Neutrophil (primary cell): ENCODE results near the gene SEM1.
"Not testable (repeated sequence)": the region's sequence is repeated elsewhere in the genome, so short reads cannot be mapped to it uniquely, and the experiment has no call there.

Experiments used
- H3K27ac ChIP-seq: fragments of 200-600 bp; sonication (generic); 2 replicates; pipeline ENCODE4 v1.5.1; 2016; ENCODE audit warnings: mild to moderate bottlenecking, moderate library complexity
- H3K27me3 ChIP-seq: fragments of 200-600 bp; sonication (generic); 2 replicates; pipeline ENCODE4 v1.6.0; 2016; ENCODE audit warnings: mild to moderate bottlenecking
- H3K36me3 ChIP-seq: fragments of 200-600 bp; sonication (generic); 2 replicates; pipeline ENCODE4 v1.5.1; 2017
- H3K4me1 ChIP-seq, 2 experiments: fragments of 200-600 bp in 1 of 2; sonication (generic) in 1 of 2; 1 replicate in 1 of 2; 2 replicates in 1 of 2; pipeline versions ENCODE4 v1.5.1 to v1.6.1; 2013 to 2016; ENCODE audit warnings: low read depth in 1 of 2, low read length in 1 of 2, mild to moderate bottlenecking in 1 of 2, moderate library complexity in 1 of 2; ENCODE audit not compliant: control insufficient read depth in 1 of 2, insufficient read depth in 1 of 2
- H3K4me3 ChIP-seq, 2 experiments: fragments of 200-600 bp in 1 of 2; sonication (generic) in 1 of 2; 1 replicate in 1 of 2; 2 replicates in 1 of 2; pipeline ENCODE4 v1.5.1; 2013 to 2016; ENCODE audit warnings: low read depth in 1 of 2, low read length in 1 of 2, mild to moderate bottlenecking in 1 of 2, moderate library complexity in 1 of 2
- H3K9me3 ChIP-seq: fragments of 200-600 bp; sonication (generic); 2 replicates; pipeline ENCODE4 v1.5.1; 2016
- TF ChIP-seq, protein P1 (sequence below): fragments of 200-600 bp; sonication (generic); IDR thresholded peaks from 2 replicates; pipeline ENCODE4 v1.5.1; 2016; ENCODE audit warnings: antibody characterized with exemption

Gene SEM1

GRCh38 chr7:96699219-96699871 lies 10.3 kb downstream of the SEM1 start:
- no peak overlapping the region for H3K4me3 ChIP-seq
- H3K36me3 ChIP-seq: peaks cover 1% of the 10 kb centered on the region
- no peaks in the 10 kb centered on the region for H3K4me1 ChIP-seq
- H3K9me3 ChIP-seq: no peaks in the 10 kb centered on the region
- no peaks in the 10 kb centered on the region for H3K27me3 ChIP-seq
- H3K27ac ChIP-seq: no peak overlapping the region
- TF ChIP-seq, protein P1, sequence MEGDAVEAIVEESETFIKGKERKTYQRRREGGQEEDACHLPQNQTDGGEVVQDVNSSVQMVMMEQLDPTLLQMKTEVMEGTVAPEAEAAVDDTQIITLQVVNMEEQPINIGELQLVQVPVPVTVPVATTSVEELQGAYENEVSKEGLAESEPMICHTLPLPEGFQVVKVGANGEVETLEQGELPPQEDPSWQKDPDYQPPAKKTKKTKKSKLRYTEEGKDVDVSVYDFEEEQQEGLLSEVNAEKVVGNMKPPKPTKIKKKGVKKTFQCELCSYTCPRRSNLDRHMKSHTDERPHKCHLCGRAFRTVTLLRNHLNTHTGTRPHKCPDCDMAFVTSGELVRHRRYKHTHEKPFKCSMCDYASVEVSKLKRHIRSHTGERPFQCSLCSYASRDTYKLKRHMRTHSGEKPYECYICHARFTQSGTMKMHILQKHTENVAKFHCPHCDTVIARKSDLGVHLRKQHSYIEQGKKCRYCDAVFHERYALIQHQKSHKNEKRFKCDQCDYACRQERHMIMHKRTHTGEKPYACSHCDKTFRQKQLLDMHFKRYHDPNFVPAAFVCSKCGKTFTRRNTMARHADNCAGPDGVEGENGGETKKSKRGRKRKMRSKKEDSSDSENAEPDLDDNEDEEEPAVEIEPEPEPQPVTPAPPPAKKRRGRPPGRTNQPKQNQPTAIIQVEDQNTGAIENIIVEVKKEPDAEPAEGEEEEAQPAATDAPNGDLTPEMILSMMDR: no peak

DNA sequence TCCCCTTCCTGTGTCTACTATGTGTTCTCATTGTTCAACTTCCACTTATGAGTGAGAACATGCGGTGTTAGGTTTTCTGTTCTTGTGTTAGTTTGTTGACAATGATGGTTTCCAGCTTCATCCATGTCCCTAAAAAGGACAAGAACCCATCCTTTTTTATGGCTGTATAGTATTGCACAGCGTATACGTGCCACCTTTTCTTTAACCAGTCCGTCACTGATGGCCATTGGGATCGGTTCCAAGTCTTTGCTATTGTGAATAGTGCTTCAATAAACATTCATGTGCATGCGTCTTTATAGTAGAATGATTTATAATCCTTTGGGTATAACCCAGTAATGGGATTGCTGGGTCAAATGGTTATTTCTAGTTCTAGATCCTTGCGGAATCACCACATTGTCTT lies 11.2 kb downstream of the SEM1 start:
- H3K27me3 ChIP-seq, H3K27ac ChIP-seq, H3K4me3 ChIP-seq, H3K36me3 ChIP-seq, H3K4me1 ChIP-seq, H3K9me3 ChIP-seq: not testable (repeated sequence)

GRCh38 chr7:96697822-96698221 lies 11.8 kb downstream of the SEM1 start:
- H3K9me3 ChIP-seq: no peaks in the 10 kb centered on the region
- no peak overlapping the region for H3K4me3 ChIP-seq
- H3K27me3 ChIP-seq: no peaks in the 10 kb centered on the region
- TF ChIP-seq, protein P1: no peak
- peaks cover 9% of the 10 kb centered on the region for H3K36me3 ChIP-seq
- no peak overlapping the region for H3K27ac ChIP-seq
- H3K4me1 ChIP-seq: no peaks in the 10 kb centered on the region

GRCh38 chr7:96695581-96695980 lies 14.1 kb downstream of the SEM1 start:
- no peak overlapping the region for H3K27ac ChIP-seq
- H3K4me3 ChIP-seq: no peak overlapping the region
- no peaks in the 10 kb centered on the region for H3K9me3 ChIP-seq
- TF ChIP-seq, protein P1: no peak
- H3K36me3 ChIP-seq: peaks cover 9% of the 10 kb centered on the region
- H3K4me1 ChIP-seq: peaks cover 0 to 3% of the 10 kb centered on the region in 2 experiments
- no peaks in the 10 kb centered on the region for H3K27me3 ChIP-seq

GRCh38 chr7:96694082-96694481 lies 15.6 kb downstream of the SEM1 start:
- TF ChIP-seq, protein P1: no peak
- H3K36me3 ChIP-seq: peaks cover 9% of the 10 kb centered on the region
- H3K27ac ChIP-seq: no peak overlapping the region
- H3K27me3 ChIP-seq: no peaks in the 10 kb centered on the region
- H3K4me3 ChIP-seq: no peak overlapping the region
- H3K4me1 ChIP-seq: peaks cover 0 to 3% of the 10 kb centered on the region in 2 experiments
- no peaks in the 10 kb centered on the region for H3K9me3 ChIP-seq

DNA sequence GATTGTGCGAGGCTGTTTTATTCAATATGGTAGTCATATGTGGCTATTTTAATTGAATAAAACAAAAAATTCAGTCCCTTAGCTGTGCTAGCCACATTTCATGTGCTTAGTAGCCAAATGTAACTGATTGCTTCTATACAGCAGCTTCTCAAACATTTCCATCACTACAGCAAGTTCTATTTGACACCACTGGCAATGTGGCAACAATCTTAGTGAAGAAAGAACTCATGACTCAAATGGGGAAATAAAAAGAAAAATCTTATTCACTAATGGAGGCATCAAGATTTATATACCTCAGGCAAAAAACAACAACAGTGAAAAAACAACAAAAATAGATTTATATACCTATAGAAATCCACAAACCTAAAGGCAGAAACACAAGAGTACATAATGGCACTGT lies 17.9 kb downstream of the SEM1 start:
- H3K36me3 ChIP-seq: peaks cover 9% of the 10 kb centered on the region
- H3K27ac ChIP-seq: no peak overlapping the region
- H3K9me3 ChIP-seq: no peaks in the 10 kb centered on the region
- H3K4me1 ChIP-seq: peaks cover 0 to 3% of the 10 kb centered on the region in 2 experiments
- TF ChIP-seq, protein P1: no peak
- H3K27me3 ChIP-seq: no peaks in the 10 kb centered on the region
- H3K4me3 ChIP-seq: no peak overlapping the region
